Fibroblast of skin of abdomen (primary cell): ENCODE results near the gene SPINK4.

Source experiments
- DNase-seq: peaks from one replicate; pipeline ENCODE4 v3.0.0-alpha.2; 2013

Gene SPINK4

DNA sequence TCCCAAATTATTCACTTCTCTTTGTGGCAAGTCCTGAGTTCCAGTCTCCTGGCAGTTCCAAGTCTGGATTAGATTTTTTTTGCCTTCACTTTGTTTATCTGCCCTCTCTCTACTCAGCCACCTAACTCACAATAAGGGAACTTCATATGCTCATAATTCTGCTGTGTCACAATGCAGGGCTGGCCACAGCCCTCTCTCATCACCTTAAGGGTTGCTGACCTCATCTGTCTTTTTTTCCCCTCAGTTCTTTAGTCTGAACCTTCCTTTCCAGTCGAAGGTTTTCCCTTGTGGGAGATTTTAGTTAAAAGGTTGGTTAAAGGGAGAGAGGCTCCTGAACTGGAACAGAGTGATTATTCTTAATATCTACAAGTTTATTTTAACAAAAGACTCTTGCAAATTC is 20.4 kb downstream of the SPINK4 start:
- DNase-seq = no peak

DNA sequence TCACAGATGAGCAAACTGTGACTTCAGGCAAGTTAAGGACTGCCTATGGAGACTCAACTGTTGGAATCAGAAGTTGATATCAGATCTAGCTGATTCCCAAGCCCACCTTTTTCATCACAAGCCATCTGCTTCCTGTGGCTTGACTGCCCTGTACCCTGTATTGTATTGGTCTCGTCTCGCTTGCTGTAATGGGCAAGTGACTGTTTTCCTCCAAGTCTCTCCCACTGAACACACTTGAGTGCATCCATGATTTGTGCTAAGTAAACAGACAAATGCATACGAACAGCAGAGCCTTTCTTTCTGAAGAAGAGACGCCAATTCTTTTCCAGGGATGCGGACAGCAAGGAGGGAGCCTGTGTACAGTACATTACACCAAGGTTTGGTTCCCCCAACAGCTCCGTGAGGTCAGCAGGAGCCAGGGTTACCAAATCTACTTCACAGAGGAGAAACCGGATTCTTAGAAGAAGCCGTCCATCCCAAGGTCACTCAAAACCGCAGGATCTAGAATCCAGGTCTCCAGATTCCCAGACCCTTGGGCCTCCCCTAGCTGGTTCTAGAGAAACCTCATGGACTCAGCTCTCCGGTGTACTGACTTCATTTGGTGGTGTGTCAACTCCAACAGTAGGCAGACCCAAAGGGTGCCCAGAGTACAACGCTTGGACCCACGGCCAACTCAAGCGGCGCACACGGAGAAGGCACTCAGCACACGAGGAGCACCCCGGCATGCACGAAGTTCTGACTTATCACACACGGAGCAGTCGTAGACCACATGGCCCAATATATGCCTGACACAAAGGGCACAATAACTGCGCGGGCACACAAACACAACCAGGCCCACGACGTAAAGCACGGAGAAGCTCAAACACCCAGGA is 23.4 kb downstream of the SPINK4 start:
- peak; percentile 23 for DNase-seq

DNA sequence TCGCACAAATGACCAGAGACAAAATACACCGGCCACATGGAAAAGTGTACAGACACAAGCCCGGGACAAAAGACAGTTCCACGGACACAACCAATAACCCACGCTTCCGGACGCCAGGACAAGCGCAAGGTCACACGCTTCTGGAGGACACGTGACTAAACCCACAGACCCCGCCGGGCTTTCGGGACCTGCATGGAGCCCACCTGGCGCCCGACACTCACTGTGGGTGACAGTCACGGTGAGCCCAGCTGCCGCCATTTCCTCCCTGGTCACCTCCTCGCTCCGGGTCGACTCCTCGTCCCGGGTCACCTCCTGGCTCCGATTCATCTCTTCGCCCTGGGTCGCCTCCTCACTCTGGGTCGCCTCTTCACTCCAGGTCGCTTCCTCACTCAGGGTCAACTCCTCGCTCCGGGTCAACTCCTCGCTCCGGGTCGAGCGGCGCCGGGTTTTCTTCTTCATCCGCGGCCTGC is 24.1 kb downstream of the SPINK4 start:
- DNase-seq = no peak

DNA sequence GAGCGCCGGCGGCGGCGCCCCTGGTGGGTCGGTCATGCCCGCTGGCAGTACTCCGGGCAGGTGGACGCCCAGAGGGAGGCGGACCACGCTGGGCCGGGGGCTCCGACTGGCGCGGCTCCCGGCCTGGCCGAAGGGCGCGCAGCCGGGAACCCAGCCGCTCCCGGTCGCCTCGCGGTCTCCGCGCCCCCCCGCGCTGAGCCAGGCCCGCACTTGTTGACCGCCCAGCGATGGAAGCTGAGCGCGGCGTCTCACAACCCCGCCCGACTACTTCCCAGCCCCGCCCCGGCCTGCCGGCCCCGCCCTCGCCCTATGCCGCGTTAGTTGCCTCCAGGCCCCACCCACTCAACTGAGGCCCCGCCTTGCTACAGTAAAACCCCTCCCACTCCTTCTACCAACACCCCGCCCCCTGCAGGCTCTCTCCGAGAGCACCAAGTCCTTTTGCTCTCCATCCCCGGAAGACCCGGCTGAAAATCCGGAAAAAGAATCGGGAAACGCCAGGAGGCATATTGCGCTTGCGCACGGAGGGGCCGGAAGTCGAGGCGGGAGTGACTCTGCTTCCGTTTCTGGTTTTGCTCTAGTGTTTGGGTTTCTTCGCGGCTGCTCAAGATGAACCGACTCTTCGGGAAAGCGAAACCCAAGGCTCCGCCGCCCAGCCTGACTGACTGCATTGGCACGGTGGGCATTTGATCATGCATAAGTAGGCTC is 24.7 kb downstream of the SPINK4 start, which contains the start of the genes BAG1 and CHMP5:
TSS of gene BAG1 (minus strand) at position 236 of the 705 bp plus-strand sequence.
TSS of gene CHMP5 (plus strand) at position 577 of the 705 bp plus-strand sequence. CDS start at position 607, 30 bp downstream.
- peak; percentile 99 for DNase-seq

DNA sequence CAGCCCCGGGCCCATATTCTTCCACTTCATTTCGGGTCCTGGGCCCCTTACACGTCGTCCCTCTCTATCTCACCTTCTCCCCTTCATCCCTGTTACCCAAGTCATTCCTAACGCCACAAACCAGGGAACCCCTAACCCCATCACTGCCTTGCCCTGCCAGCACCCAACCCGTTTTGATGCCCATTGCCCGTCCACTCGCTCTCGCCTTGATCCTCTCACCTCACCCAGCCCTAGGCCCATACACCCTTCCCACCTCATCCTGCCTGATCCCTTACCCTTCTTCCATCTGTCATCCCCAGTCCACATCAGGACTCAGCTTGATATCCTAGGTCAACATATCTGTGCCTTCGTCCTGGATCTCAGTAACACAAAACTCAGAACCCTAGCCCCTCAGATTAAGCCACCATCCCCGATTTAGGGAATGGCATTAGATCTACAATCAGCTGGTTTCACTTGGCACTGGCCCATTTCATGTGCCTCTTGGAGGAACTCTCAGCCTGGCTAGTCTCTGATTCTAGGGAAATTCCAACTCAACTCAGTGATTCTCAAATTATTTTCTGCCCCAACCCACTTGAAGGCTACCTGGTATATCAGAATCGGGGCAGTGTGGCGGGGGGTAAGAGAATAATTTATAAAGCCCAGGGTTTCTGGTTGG is 25.4 kb downstream of the SPINK4 start:
- no peak for DNase-seq

DNA sequence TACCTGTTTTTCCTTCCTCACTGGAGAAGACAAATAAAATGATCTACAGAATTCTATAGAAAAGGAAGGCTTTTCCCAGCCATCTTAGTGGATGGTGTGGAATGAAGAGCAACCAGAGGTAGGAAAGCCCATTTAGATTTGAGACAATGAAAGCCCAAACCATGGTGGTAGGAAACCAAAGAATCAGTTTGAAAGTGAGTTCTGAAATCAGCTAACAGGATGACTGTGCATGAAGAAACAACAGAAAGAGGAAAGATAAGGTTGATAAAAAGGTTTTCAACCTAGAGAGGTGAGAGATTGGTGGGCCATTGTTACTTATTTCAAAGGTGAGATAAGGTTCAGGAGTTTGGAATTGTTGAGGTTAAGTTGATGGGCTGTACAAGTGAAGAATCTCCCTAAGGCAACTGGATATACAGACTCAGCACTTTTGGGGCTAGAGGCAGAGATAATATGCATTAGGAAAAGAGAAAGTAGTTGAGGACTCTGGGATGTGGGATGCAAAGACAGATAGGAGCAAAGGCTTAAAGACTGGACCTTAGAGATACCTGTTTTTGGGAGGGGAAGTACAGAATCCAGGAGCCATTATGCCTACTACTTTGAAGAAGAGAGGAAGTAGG is 27.3 kb downstream of the SPINK4 start:
- no peak for DNase-seq

DNA sequence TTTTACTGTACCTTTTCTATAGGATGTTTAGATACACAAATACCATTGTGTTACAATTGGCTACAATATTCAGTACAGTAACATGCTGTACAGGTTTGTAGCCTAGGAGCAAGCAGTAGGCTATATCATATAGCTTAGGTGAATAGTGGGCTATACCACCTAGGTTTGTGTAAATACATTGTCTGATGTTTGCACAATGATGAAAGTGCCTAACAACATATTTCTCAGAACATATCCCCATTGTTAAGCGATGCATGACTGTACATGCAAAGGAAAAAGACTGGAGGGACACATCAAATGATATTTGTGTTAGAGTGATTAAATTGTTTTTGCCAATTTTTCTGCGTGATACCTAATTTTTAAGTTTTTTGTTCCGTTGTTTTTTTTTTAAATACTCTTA is 30.2 kb downstream of the SPINK4 start:
- no peak for DNase-seq

DNA sequence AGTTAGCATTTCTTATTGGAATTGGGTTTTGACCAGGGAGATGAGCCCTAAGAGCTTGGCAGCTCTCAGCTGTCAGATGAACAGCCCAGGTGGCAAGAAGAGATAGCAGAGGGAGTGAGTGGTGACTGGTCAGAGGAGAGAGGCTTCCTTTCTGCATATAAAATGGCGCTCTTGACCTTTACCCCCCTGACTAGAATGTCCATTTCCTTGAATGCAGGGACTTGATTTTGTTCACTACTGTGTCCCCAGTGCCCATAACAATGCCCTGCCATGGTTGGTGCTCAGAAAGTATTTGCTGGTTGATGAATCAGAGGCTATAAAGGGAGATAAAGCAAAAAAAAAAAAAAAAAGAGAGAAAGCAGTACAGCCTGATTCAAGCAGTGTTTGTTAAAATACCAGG is 32.1 kb downstream of the SPINK4 start:
- no peak for DNase-seq

DNA sequence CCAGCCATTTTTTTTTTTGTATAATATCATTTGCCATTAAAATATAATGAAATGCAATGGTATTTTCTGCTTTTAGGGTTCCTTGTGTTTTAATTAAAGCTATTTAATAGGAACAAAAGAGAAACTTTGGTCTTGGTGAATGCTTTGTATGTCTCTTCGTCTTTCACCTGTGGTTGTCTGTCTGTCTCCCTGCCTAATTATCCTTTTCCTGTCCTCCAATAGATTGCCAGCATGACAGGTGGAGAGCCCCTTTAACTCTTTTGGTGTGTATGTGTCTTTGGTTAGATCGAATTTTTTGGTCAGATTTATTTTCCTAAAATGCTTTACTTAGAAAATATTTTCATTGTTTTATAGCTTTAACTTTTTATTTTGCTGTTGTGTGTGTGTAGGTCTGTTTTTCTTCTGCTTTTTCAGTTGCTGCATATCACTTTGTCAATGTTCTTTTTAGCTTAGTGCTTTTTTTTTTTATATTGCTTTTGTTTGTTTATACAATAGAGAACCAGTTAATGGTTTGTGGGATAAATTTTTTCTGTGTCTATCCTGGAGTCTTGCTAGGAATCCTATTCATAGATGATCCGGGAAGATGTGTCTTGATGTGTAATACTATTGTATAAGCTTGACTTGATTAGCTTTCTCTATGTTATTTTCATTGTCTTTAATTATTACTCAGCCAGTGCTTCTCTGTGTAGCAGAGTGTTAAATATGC is 33.5 kb downstream of the SPINK4 start:
- no peak for DNase-seq

DNA sequence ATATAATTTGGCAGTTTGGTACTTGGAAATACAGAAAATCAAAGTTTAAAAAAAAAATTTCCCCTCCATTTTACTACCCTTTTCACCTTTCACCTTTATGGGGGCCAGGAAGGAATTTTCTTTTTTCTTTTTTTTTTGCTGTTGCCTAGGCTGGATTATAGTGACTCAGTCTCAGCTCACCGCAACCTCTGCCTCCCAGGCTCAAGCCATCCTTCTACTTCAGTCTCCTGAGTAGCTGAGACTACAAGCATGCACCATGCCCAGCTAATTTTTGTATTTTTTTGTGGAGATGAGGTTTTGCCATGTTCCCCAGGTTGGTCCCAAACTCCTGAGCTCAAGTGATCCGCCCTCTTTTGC is 34.0 kb downstream of the SPINK4 start:
- no peak for DNase-seq

DNA sequence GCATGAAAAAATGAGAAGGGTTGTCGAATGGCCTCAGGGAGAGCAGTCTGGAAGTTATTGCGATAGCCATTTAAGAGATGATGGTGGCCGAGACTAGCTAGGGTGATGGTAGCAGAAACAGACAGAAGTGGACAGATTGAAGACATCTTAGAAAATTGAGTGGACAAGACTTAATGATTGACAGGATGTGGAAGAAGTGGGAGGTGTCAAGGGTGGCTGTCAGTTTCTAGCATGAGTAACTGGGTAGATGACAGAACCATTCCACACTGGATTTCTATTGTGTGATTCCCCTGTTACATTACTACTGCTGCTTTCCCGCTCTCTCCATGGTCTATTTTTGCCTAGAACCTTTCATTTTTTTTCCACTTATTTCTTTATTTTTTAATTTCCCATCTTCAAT is 37.5 kb downstream of the SPINK4 start:
- no peak for DNase-seq

DNA sequence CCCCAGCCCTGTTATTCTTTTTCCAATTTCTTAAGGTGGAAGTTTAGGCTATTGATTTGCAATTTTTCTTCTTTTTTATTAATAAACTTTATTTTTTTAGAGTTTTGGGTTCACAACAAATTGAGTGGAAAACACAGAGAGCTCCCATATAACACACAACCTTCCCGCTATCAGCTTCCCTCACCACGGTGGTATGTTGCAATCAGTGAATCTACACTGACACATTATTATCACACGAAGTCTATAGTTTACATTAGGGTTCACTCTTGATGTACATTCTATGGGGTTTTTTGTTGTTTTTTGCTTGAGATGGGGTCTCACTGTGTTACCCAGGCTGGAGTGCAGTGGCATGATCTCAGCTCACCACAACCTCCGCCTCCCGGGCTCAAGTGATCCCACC is 45.5 kb downstream of the SPINK4 start:
- no peak for DNase-seq

DNA sequence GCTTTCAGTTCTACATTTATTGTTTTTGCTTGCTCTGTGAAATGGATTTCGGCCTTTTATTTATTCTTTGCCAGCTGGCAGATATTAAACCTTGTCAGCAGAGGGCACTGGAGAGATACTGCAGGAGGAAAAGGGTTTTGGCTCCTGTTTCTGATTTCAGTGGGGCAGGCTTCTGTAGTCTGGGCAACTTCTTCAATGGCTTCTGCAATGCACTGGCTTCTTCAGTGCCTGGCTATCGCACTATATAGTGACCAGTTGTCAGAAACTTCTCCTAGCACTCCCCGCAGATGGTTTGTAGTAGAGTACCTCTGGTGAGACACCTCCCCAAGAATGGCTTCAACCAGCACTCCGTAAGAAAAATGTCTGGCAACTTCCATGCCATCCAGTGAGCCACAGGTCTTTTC is 47.1 kb downstream of the SPINK4 start:
- DNase-seq = peak; percentile 67

DNA sequence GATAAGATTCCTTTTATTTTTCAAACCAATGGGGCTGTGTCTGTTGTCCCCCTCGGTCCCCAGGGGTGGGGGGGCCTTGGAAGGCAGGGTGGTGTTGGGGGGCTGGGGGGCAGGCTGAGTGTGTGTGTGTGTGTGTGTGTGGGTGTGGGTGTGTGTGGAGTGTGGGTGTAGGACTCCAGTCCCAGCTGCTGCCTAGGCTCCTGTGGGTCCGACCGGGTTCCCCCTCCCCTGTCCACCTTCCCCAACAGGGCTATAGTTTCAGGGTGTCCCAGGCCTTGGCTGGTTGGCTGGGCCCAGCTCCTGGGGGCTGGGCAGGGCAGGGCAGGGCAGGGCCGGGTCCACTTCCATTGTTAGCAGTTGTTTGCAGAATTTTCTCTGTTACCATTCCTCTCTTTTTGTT is 48.3 kb downstream of the SPINK4 start:
- DNase-seq = no peak

DNA sequence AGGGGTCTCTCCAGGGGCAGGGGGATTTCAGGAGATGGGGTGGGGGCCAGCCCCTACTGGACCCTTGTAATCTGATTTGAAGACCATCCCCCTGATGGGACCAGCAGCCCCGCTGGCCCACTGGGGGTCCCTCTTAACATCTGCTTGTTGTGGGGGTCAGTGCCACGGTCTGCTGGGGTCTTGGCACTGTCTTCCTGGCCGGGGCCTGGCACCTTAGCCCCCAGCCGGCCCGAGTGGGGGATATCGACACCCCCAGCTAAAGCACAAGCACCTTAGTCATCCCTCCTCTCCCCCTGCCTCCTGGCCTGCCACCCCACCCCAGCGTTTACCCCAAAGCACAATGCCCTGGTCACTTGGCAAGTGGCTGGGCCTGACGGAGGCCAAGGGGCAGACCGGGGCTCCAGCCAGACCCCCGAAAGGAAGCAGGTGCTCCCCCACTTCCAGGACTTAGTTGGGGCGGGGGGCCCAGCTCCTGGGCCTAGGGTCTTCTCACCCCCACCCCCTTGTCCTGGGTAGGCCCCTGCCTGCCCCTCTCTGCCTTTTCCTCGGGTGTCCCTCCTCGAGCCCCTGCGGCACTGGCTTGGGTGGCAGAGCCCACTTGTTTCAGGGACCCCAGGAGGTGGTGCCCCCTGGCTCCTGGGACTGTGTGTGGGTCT is 49.0 kb downstream of the SPINK4 start:
- no peak for DNase-seq

DNA sequence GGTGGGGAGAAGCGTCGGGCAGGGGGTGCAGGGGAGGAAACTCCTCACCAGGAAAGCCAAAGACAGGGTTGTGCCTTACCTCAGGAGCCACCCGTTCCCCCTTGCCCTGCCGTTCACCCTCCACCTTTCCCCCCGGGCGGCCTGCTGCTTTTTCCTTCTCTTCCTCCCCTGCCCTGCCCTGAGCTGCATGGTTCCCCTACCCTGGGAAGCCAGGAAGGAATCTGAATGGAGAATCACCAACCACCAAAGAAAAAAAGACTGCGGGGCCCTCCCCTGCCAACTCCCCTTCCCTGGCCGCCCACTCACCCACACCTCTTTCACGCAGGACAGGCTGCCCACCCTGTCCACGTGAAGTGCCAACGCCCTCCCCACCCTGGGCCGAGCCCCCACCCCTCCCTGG is 49.5 kb downstream of the SPINK4 start:
- DNase-seq = no peak

DNA sequence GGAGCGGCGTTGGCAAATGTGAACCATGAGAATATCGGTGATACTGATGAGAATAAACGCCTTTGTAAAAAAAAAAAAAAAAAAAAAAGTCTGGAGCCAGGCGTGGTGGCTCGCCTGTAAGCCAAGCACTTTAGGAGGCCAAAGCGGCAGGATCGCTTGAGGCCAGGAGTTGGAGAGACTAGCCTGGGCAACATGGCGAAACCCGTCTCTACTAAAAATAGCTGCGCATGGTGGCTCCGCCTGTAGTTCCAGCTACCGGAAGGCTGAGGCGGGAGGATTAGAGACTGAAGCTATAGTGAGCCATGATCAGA is 49.9 kb downstream of the SPINK4 start:
- no peak for DNase-seq

DNA sequence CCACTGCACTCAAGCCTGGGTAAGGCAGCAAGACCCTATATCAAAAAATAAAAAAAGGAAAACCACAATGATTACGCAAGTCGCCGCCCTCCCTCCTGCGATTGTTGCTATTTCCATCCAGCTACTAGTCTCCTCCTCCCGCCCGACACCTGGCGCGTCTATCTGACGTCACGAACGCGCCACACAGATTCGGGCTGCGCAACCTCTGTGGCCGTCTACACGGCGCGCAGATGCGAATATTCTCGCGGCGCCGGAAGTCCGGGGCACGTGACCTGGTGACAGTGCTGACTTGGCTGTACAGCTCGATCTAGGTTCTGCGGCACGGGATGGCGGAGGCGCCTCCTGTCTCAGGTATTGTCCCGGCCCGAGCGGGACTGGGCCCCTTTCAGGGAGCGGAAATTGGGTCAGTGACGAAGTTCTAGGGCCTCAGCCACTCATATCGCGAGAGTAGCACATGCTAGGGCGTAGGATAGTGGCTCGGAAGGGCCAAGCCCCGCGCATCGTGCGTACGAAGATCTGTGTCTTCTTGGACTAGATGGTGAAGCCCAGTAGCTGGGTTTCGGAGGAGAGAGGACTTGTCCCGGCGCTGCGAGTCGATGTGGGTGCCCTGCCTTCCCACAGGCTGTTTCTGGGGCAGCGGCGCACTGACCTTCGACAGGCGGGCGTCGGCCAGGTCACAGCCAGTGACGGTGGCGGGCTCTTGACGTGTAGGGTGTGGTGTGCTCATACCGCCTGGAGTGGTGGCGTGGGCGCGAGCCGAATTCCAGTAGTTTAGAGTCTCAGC is 50.5 kb downstream of the SPINK4 start, which contains the start of gene NFX1:
TSS of gene NFX1 (plus strand) at position 270 of the 784 bp plus-strand sequence. CDS start at position 327, 57 bp downstream.
- peak; percentile 99 for DNase-seq

DNA sequence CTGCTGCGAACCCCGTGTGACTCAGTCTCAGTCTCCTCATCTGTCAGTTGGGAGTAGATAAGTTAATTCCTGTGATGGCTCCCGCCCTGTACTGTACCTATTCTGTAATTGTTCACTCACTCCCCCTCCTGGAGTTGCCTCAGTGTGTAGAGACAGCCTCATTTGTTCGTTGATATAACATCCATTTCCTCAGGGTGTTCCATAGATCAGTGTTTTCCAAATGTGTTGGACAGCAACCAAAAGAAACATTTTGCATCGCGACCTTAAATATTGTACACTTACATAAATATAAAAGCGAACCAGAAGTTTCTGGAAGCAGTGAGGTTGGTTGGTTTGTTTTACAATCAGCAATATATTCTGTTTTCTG is 51.0 kb downstream of the SPINK4 start:
- no peak for DNase-seq

DNA sequence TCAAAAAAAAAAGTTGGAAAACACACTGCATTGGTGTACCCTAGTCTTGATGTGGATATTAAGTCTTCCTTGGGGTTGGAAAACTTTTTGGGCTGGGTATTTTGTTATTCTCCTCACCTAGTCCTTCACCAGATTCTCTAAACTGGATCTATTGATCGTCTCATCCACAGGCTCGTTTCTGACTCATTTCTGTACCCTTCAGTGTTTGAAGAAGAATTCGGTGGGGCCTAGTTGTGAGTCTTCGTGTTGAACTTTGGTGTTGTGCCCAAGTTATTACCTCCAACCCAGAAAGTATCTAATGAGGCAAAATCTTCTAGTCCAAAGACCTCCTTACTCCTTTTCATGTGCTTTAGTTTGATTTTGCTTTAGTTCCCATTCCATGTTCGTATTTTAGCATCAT is 51.9 kb downstream of the SPINK4 start:
- DNase-seq = no peak

DNA sequence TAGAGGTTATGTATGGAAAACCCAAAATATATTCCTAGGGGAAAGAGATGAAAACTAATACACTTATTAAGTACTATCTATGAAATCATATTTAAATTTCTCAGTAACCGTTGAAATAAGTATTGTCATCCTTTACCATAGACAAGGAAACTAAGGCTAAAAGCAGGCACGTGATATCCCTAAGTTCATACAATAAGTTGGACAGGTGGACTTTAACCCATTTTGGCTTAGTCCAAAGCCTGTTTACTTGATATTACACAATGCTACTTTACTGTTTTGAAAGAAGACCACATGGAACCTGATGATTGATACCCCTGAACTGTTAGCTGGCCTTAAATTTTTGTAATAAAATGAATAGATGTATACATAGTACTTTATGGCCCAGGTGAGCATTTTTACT is 53.8 kb downstream of the SPINK4 start:
- DNase-seq = no peak
